Lung (tissue), 12 donors: ENCODE measurements around the gene FHAD1. TPM values are rescaled to one million over a fixed set of nuclear protein-coding genes. Genes with fewer than 3 reads are reported as not detected.

Source experiments
- ATAC-seq: fragments of 200-7000 bp; cut with Tn5 transposase; one replicate; pipeline ENCODE4 v1.9.1; 2020; ENCODE audit warnings: moderate number of reproducible peaks; ENCODE audit not compliant: insufficient read depth, low FRiP score
- DNase-seq, 3 donors: peaks; one replicate each; pipeline ENCODE4 v3.0.0-alpha.2; 2013 to 2017
- H3K27ac ChIP-seq, 2 donors: one replicate each; pipeline ENCODE4 v1.5.1; 2013; ENCODE audit warnings: mild to moderate bottlenecking in 2 of 2, moderate library complexity in 2 of 2, control low read depth in 1 of 2, inconsistent platforms in 1 of 2, low read depth in 1 of 2, low read length in 1 of 2
- H3K27me3 ChIP-seq, 3 donors: one replicate each; pipeline ENCODE4 v1.5.1; 2013; ENCODE audit warnings: low read length in 2 of 3; ENCODE audit not compliant: control insufficient read depth in 3 of 3, insufficient read depth in 3 of 3
- H3K36me3 ChIP-seq, 4 donors: one replicate each; pipeline ENCODE4 v1.5.1; 2013; ENCODE audit warnings: low read length in 4 of 4, mild to moderate bottlenecking in 1 of 4, moderate library complexity in 1 of 4; ENCODE audit not compliant: control insufficient read depth in 4 of 4, insufficient read depth in 4 of 4
- H3K4me1 ChIP-seq, 5 donors: one replicate each; pipeline ENCODE4 v1.5.1; 2013; ENCODE audit warnings: low read length in 5 of 5, mild to moderate bottlenecking in 2 of 5, moderate library complexity in 1 of 5; ENCODE audit not compliant: control insufficient read depth in 5 of 5, insufficient read depth in 5 of 5
- H3K4me3 ChIP-seq: one replicate; pipeline ENCODE4 v1.5.1; 2013; ENCODE audit warnings: mild to moderate bottlenecking, control low read depth, moderate library complexity
- H3K9ac ChIP-seq, 2 donors: one replicate each; pipeline ENCODE4 v1.5.1; 2013; ENCODE audit warnings: low read length in 2 of 2, control low read depth in 1 of 2; ENCODE audit not compliant: insufficient read depth in 1 of 2
- H3K9me3 ChIP-seq, 4 donors: one replicate each; pipeline ENCODE4 v1.5.1; 2013; ENCODE audit warnings: low read length in 3 of 4, mild to moderate bottlenecking in 1 of 4, moderate library complexity in 1 of 4; ENCODE audit not compliant: control insufficient read depth in 4 of 4, insufficient read depth in 3 of 4
- WGBS, 2 donors: extraction: QIAGEN DNeasy Blood & Tissue Kit; methylation state at CpG; one replicate each; pipeline ENCODE4 v1.1.7; 2013; 5-methylcytosine and 5-hydroxymethylcytosine counted together
- polyA plus RNA-seq, 2 donors: library from polyadenylated mRNA; stranded (reverse); fragments of 200-250 nt; gene quantifications; one replicate each; pipeline ENCODE4 v1.2.1, GENCODE V29; 2013
- total RNA-seq, 2 donors: library from RNA; depleted of rRNA in 1 of 2; stranded (reverse); fragments of >200 nt in 1 of 2; gene quantifications; one replicate each; pipeline ENCODE4 v1.2.1, GENCODE V29; 2014 to 2021
- TF ChIP-seq, protein P1 (sequence below): IDR thresholded peaks from 2 replicates; pipeline ENCODE4 v1.5.1; 2012; ENCODE audit warnings: mild to moderate bottlenecking; ENCODE audit errors: control extremely low read depth, extremely low read depth
- donor health status: control.
- donor health status: control.
- donor health status: Bipolar disorder and iron deficiency.
- donor health status: healthy.
- donor health status: DM: yes; HTN: yes; CAD: no.

The FHAD1 gene
- total and polyA plus RNA-seq, 4 donors: 4.4 to 25.9 (median 9.2) TPM

DNA sequence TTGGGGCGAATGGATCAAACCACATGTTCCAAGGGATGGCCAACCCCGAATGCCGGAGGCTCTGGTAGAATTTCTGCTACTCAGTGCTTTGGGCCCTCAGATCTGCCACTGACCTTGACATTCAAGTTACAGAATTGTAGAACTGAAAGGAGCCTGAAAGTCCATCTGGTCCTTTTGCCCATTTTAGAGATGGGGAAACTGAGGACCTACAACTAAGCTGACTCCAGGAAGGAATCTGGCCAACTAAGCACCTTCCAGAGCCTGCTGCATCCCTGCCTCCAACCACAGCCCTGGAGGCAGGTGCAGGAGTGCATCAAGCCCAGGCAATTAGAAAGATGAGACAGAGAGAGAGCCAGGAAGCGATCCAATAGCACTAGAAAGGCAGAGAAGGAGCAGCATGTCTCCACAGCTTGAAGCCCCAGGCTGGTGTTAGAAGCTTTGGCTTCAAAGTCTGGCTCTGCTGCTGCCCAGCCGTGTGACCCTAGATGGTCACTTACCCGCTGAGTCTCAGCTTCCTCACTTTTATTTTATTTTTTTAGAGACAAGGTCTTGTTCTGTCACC is 189.9 kb downstream of the FHAD1 start:
- H3K36me3 ChIP-seq: no peaks in the 10 kb centered on the region
- WGBS, 2 donors: 96% methylated on average over 6 of the region's 6 CpGs
- no peak for DNase-seq
- no peaks in the 10 kb centered on the region for H3K9me3 ChIP-seq
- no peak overlapping the region for H3K9ac ChIP-seq
- ATAC-seq: no peak
- TF ChIP-seq, protein P1, sequence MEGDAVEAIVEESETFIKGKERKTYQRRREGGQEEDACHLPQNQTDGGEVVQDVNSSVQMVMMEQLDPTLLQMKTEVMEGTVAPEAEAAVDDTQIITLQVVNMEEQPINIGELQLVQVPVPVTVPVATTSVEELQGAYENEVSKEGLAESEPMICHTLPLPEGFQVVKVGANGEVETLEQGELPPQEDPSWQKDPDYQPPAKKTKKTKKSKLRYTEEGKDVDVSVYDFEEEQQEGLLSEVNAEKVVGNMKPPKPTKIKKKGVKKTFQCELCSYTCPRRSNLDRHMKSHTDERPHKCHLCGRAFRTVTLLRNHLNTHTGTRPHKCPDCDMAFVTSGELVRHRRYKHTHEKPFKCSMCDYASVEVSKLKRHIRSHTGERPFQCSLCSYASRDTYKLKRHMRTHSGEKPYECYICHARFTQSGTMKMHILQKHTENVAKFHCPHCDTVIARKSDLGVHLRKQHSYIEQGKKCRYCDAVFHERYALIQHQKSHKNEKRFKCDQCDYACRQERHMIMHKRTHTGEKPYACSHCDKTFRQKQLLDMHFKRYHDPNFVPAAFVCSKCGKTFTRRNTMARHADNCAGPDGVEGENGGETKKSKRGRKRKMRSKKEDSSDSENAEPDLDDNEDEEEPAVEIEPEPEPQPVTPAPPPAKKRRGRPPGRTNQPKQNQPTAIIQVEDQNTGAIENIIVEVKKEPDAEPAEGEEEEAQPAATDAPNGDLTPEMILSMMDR: no peak
- H3K27me3 ChIP-seq: no peaks in the 10 kb centered on the region
- H3K4me1 ChIP-seq: peaks cover 0 to 9% (median 0%) of the 10 kb centered on the region in 5 donors
- H3K27ac ChIP-seq: no peak overlapping the region
- no peak overlapping the region for H3K4me3 ChIP-seq

GRCh38 chr1:15439325-15439724 is 192.3 kb downstream of the FHAD1 start:
- Histone ChIP-seq H3K27me3 (no peaks in the 10 kb centered on the region), H3K4me1 (peaks cover 0 to 8% (median 0%) of the 10 kb centered on the region in 5 donors), H3K27ac (no peak overlapping the region), H3K36me3 (no peaks in the 10 kb centered on the region), H3K4me3 (no peak overlapping the region), H3K9me3 (no peaks in the 10 kb centered on the region), H3K9ac (no peak overlapping the region)
- TF ChIP-seq, protein P1: no peak
- ATAC-seq (no peak), DNase-seq (no peak)
- WGBS, 2 donors: 95 to 97% methylated on average over 14 of the region's 14 CpGs

DNA sequence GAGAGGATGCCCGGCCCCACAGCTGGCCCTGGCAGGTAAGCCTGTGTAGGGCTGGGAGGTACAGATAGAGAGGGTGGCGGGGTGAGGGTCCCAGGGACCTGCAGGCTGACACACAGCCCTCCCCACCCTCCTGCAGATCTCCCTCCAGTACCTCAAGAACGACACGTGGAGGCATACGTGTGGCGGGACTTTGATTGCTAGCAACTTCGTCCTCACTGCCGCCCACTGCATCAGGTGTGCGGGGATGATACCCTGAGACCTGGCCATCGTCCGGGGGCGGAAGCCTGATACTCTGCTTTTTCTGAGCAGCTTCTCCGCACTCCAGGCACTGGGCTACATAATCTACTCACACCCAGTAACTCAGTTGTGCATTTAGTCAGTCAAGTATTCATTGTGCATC is 193.3 kb downstream of the FHAD1 start:
- ATAC-seq (no peak), DNase-seq (no peak)
- TF ChIP-seq, protein P1: no peak
- WGBS, 2 donors: 87 to 91% methylated on average over 13 of the region's 13 CpGs
- Histone ChIP-seq H3K9me3 (no peaks in the 10 kb centered on the region), H3K4me3 (no peak overlapping the region), H3K36me3 (no peaks in the 10 kb centered on the region), H3K9ac (no peak overlapping the region), H3K27ac (no peak overlapping the region), H3K4me1 (peaks cover 0 to 10% (median 0%) of the 10 kb centered on the region in 5 donors), H3K27me3 (no peaks in the 10 kb centered on the region)

GRCh38 chr1:15441247-15441646 is 194.2 kb downstream of the FHAD1 start:
- Histone ChIP-seq H3K36me3 (no peaks in the 10 kb centered on the region), H3K4me3 (no peak overlapping the region), H3K4me1 (peaks cover 0 to 10% (median 0%) of the 10 kb centered on the region in 5 donors), H3K27ac (no peak overlapping the region), H3K9ac (no peak overlapping the region), H3K9me3 (no peaks in the 10 kb centered on the region), H3K27me3 (no peaks in the 10 kb centered on the region)
- WGBS, 2 donors: 80 to 84% methylated on average over 6 of the region's 6 CpGs
- TF ChIP-seq, protein P1: no peak
- DNase-seq (no peak), ATAC-seq (no peak)
